Suprapubic skin (tissue), 4 donors: ENCODE results near the gene ETV6. TPM values are rescaled to one million over a fixed set of nuclear protein-coding genes. Genes with fewer than 3 reads are reported as not detected.

ENCODE experiments used
- DNase-seq, 2 donors: peaks; one replicate each; pipeline ENCODE4 v3.0.0-alpha.2; 2019; ENCODE audit warnings: low spot score in 2 of 2
- H3K27ac ChIP-seq: fragments of 200-600 bp; sonication (generic); one replicate; pipeline ENCODE4 v1.5.1; 2019
- H3K27me3 ChIP-seq: fragments of 200-600 bp; sonication (generic); one replicate; pipeline ENCODE4 v1.5.1; 2019
- H3K36me3 ChIP-seq: fragments of 200-600 bp; sonication (generic); one replicate; pipeline ENCODE4 v1.5.1; 2019
- H3K4me1 ChIP-seq: fragments of 200-600 bp; sonication (generic); one replicate; pipeline ENCODE4 v1.5.1; 2019
- H3K4me3 ChIP-seq: fragments of 200-600 bp; sonication (generic); one replicate; pipeline ENCODE4 v1.5.1; 2019; ENCODE audit warnings: mild to moderate bottlenecking
- H3K9me3 ChIP-seq: fragments of 200-600 bp; sonication (generic); one replicate; pipeline ENCODE4 v1.5.1; 2019
- CTCF ChIP-seq, 2 donors: fragments of 200-600 bp in 1 of 2; fragments of 450-650 bp in 1 of 2; sonication (generic) in 1 of 2; IDR thresholded peaks; one replicate each; pipeline ENCODE4 v1.5.1; 2016 to 2019; ENCODE audit warnings: antibody characterized with exemption in 2 of 2, mild to moderate bottlenecking in 1 of 2, moderate library complexity in 1 of 2
- EP300 ChIP-seq: sonication (generic); formaldehyde crosslinking; IDR thresholded peaks from one replicate; pipeline ENCODE4 v1.6.1; 2017; ENCODE audit warnings: antibody characterized with exemption
- POLR2A ChIP-seq, 2 donors: fragments of 450-650 bp; IDR thresholded peaks; one replicate each; pipeline ENCODE4 v1.6.1; 2017; ENCODE audit warnings: antibody characterized with exemption in 2 of 2, mild to moderate bottlenecking in 2 of 2, moderate library complexity in 2 of 2
- POLR2AphosphoS5 ChIP-seq, 3 donors: sonication (generic); formaldehyde crosslinking; IDR thresholded peaks; one replicate each; pipeline ENCODE4 v1.6.1; 2017; ENCODE audit warnings: antibody characterized with exemption in 3 of 3
- WGBS: methylation state at CpG from one replicate; pipeline ENCODE4 v1.1.5; 2018; 5-methylcytosine and 5-hydroxymethylcytosine counted together
- total RNA-seq, 4 donors: library from RNA; depleted of rRNA; stranded (reverse); fragments of >200 nt; gene quantifications; one replicate each; pipeline ENCODE4 v1.1.0, GENCODE V29; 2016

ETV6 gene
- total RNA-seq, 4 donors from 2014 or later = 16.9 to 41.4 (median 25.1) TPM

- no peak overlapping the region for H3K4me3 ChIP-seq
- H3K27me3 ChIP-seq = no peaks in the 10 kb centered on the region
- peaks cover 22% of the 10 kb centered on the region for H3K36me3 ChIP-seq
- H3K27ac ChIP-seq = no peak overlapping the region
- no peaks in the 10 kb centered on the region for H3K9me3 ChIP-seq
- 60% methylated on average over 8 of the region's 8 CpGs for WGBS
- peaks cover 20% of the 10 kb centered on the region for H3K4me1 ChIP-seq
- TF ChIP-seq CTCF (IDR thresholded peaks at IDR 0.05) = no peak
- TF ChIP-seq EP300 = no peak
- TF ChIP-seq POLR2A (IDR thresholded peaks at IDR 0.05) = no peak
- no peak for TF ChIP-seq POLR2AphosphoS5 (IDR thresholded peaks at IDR 0.05)
- no peak for DNase-seq
These were observed 190.9 kb downstream of the ETV6 start for GRCh38 chr12:11840366-11840765.

- H3K4me1 ChIP-seq = no peaks in the 10 kb centered on the region
- H3K27ac ChIP-seq = no peak overlapping the region
- H3K9me3 ChIP-seq = no peaks in the 10 kb centered on the region
- no peak overlapping the region for H3K4me3 ChIP-seq
- no peaks in the 10 kb centered on the region for H3K27me3 ChIP-seq
- TF ChIP-seq CTCF (IDR thresholded peaks at IDR 0.05) (no peak), POLR2A (IDR thresholded peaks at IDR 0.05) (no peak), EP300 (no peak), POLR2AphosphoS5 (IDR thresholded peaks at IDR 0.05) (no peak)
- H3K36me3 ChIP-seq = peaks cover 52% of the 10 kb centered on the region
- WGBS = 80% methylated on average over 4 of the region's 4 CpGs
- DNase-seq = no peak
These were observed 197.0 kb downstream of the ETV6 start for GRCh38 chr12:11846488-11846887.

- no peaks in the 10 kb centered on the region for H3K4me1 ChIP-seq
- H3K4me3 ChIP-seq = no peak overlapping the region
- H3K9me3 ChIP-seq = no peaks in the 10 kb centered on the region
- 88% methylated on average over 1 of the region's 1 CpG for WGBS
- H3K27ac ChIP-seq = no peak overlapping the region
- TF ChIP-seq POLR2AphosphoS5 (IDR thresholded peaks at IDR 0.05) (no peak), CTCF (IDR thresholded peaks at IDR 0.05) (no peak), POLR2A (IDR thresholded peaks at IDR 0.05) (no peak), EP300 (no peak)
- peaks cover 47% of the 10 kb centered on the region for H3K36me3 ChIP-seq
- no peaks in the 10 kb centered on the region for H3K27me3 ChIP-seq
- no peak for DNase-seq
These were observed 198.1 kb downstream of the ETV6 start for GRCh38 chr12:11847539-11847938.

GRCh38 chr12:11849757-11850504, 200.5 kb downstream of the ETV6 start:
- no peak for DNase-seq
- H3K27me3 ChIP-seq = no peaks in the 10 kb centered on the region
- H3K36me3 ChIP-seq = peaks cover 49% of the 10 kb centered on the region
- H3K4me1 ChIP-seq = no peaks in the 10 kb centered on the region
- 93% methylated on average over 19 of the region's 19 CpGs for WGBS
- no peak overlapping the region for H3K4me3 ChIP-seq
- no peak overlapping the region for H3K27ac ChIP-seq
- H3K9me3 ChIP-seq = no peaks in the 10 kb centered on the region
- no peak for TF ChIP-seq CTCF (IDR thresholded peaks at IDR 0.05)
- TF ChIP-seq EP300 = no peak
- TF ChIP-seq POLR2A (IDR thresholded peaks at IDR 0.05) = no peak
- no peak for TF ChIP-seq POLR2AphosphoS5 (IDR thresholded peaks at IDR 0.05)

- Histone ChIP-seq H3K36me3 (peaks cover 39% of the 10 kb centered on the region), H3K27ac (no peak overlapping the region), H3K4me1 (peaks cover 19% of the 10 kb centered on the region), H3K9me3 (no peaks in the 10 kb centered on the region), H3K27me3 (no peaks in the 10 kb centered on the region), H3K4me3 (no peak overlapping the region)
- TF ChIP-seq EP300 (no peak), POLR2A (IDR thresholded peaks at IDR 0.05) (no peak), CTCF (IDR thresholded peaks at IDR 0.05) (no peak), POLR2AphosphoS5 (IDR thresholded peaks at IDR 0.05) (no peak)
- WGBS = 83% methylated on average over 12 of the region's 12 CpGs
- no peak for DNase-seq
These were observed 203.7 kb downstream of the ETV6 start for GRCh38 chr12:11853126-11853525.
